Right lobe of liver (tissue), 4 donors: ENCODE results near the gene MACROD2.

Source experiments
- POLR2A ChIP-seq: fragments of 450-650 bp; IDR thresholded peaks from one replicate; pipeline ENCODE4 v1.6.1; 2017; ENCODE audit warnings: antibody characterized with exemption, mild to moderate bottlenecking
- TF ChIP-seq, protein P1 (sequence below), 4 donors: fragments of 200-600 bp in 3 of 4; fragments of 450-650 bp in 1 of 4; IDR thresholded peaks; one replicate each; pipeline versions ENCODE4 v1.5.1 to v1.8.0; 2016 to 2022; ENCODE audit warnings: antibody characterized with exemption in 4 of 4, mild to moderate bottlenecking in 2 of 4
- donor health status: DM: no; HTN: no; CAD: no.
- donor health status: DM: no; HTN: no; CAD: no.
- donor health status: DM: no; HTN: yes; CAD: no.

DNA sequence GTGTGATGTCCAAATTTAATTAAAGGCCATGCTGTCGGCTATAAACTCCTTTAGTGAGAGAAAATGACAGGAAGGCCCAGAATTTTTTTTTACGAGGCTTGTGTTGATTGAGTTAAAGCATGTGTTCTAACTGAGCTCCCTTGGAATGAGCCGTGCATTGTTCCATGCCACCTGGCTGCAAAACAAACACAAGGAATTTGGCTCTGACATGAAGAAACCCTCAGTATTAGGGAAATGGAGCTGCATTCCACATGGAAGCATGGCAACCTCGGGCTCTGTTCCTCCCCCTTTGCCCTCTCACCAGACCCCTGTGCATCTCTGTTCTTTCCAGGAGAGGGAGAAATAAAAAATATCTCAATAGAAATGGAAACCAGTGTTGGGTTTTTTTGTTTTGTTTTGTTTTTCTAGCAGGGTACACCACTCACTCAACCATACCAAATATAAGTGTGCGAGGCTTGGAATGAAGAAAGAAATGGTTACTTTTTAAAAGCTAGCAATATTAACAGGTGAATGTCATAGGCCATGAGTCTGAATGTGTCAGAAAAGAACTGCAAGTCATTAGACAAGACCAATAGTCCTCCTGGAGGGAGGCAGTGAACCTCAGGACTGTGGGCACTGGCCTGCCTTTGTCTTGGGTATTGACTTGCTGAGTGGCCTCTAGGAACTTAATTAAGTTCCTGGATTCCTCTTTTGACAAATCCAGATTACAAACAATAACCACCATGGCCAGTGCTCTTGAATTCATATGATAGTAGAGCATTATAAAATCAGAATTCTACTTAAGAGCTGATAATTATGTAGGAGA lies 1642.8 kb downstream of the MACROD2 start:
- TF ChIP-seq, protein P1, sequence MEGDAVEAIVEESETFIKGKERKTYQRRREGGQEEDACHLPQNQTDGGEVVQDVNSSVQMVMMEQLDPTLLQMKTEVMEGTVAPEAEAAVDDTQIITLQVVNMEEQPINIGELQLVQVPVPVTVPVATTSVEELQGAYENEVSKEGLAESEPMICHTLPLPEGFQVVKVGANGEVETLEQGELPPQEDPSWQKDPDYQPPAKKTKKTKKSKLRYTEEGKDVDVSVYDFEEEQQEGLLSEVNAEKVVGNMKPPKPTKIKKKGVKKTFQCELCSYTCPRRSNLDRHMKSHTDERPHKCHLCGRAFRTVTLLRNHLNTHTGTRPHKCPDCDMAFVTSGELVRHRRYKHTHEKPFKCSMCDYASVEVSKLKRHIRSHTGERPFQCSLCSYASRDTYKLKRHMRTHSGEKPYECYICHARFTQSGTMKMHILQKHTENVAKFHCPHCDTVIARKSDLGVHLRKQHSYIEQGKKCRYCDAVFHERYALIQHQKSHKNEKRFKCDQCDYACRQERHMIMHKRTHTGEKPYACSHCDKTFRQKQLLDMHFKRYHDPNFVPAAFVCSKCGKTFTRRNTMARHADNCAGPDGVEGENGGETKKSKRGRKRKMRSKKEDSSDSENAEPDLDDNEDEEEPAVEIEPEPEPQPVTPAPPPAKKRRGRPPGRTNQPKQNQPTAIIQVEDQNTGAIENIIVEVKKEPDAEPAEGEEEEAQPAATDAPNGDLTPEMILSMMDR (IDR thresholded peaks at IDR 0.05): no peak
- no peak for TF ChIP-seq POLR2A
